HG03575 (cell line): Measurements from ENCODE around the gene NELFA.

Source experiments
- ATAC-seq: cut with Tn5 transposase; IDR thresholded peaks from one replicate; pipeline ENCODE4 v1.9.1; 2021; ENCODE audit not compliant: unreplicated experiment, insufficient number of reproducible peaks, low FRiP score; ENCODE audit errors: extremely low read depth

Gene NELFA

DNA sequence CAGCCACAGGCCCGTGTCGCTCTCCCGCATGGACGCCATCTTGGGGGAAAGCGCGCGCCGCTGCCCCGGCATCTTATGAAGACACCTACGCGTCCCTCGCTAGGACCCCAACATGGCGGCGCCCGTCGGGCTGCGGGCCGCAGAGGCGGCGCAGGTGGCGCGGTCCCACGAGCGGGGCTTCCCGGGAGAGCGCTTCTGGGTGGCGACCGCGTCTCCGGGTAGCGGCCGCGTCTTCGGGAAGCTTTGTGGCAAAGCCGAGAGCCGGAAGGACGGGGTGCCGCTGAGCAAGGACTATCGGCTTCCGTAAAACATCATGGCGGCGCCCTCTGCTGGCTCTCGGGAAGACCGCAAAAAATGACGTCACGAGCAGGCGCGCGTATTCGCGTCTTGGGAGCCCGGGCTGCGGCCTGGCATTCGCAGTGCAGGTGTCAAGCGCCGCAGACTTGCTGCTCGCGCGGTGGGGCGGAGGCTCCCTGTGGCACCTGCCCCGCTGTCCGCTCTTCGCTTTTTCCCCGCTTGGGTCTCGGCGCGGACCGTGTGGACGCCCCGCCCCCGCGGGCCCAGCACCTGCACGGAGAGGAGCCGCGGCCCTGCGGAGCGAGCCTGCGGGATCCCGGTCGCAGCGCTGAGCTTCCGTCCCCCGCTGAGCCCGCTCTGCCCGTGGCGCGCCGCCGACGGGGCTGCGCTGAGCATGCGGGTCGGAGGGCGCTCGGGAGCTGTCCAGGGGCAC lies at the start of gene NELFA:
NELFA (minus strand) TSS at position 54 of the 730 bp plus-strand sequence; CDS start at position 39, 15 bp downstream.
- peak; percentile 51 for ATAC-seq

DNA sequence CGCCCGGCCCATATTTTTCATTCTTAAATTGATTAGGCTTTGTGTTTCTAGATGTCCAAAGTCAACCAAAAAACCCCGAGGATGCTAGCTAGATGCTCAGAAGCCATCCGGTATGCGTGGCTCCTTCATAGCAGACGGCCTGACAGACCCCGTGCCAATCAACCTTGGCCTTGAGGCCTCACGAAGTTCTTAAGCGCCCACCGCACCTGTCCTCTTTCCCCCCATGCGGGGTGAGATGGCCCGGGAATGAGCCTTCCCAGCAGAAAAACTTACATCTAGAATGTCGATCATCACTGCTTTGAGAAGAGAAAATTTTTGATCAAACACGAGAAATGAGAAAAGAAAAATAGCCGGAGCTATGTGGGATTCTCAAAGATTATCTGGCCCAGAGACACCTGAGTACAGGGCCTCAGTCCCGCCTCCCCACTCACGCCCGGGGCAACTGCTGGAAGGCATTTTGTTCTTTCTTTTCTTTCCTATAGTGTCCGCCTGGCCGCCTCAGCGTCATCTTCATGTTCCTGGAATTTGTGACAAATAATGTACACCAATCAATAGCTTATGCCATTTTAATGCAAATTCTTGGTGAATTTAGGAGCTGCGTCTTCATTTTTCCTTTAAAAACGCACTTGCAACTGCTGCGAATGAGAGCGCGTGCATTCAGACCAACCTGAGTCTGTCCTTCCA lies 48.8 kb upstream of the NELFA start:
- no peak for ATAC-seq

DNA sequence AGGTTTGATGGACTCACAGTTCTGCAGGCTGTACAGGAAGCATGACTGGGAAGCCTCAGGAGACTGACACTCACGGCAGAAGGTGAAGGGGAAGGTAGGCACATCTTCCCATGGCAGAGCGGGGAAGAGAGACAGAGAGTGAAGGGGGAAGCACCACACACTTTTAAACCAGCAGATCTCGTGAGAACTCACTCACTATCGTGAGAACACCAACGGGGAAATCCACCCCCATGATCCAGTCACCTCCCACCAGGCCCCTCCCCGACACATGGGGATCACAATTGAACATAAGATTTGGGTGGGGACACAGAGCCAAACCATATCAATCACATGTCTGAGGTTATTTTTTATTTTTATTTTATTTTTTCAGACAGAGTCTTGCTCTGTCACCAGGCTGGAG lies 45.4 kb upstream of the NELFA start:
- ATAC-seq: no peak

DNA sequence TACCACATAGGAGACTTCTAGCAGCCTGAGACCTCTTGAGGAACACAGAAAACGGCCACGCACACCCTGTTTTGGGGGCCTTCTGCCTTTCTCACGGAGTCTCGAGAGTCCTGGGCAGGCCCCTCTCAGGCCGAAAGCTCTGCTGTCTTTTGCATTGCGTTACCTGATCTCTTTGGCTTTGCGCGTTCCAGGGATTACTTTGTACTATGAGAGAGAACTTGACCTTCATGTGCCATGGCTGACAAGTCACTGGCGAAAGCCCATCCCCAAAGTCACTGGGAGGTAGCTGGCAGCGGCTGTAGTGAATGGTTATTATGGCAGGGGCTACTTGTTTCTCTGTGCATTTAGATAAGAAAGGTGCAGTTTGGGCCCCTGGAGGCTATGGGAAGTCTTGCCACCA lies 42.3 kb upstream of the NELFA start:
- ATAC-seq: no peak

DNA sequence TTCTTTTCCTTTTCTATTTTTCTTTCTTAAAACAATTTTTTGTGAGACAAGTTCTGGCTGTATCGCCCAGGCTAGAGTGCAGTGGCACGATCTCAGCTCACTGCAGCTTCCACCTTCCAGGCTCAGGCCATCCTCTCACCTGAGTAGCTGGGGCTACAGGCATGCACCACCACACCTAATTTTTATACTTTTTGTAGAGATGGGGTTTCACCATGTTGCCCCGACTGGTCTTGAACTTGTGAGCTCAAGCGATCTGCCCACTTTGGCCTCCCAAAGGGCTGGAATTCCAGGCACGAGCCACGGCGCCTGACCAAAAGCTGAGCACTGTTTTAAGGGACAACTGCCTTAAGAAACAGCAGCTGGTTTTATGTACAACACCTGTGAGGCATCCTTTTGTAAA lies 41.0 kb upstream of the NELFA start:
- ATAC-seq: no peak

DNA sequence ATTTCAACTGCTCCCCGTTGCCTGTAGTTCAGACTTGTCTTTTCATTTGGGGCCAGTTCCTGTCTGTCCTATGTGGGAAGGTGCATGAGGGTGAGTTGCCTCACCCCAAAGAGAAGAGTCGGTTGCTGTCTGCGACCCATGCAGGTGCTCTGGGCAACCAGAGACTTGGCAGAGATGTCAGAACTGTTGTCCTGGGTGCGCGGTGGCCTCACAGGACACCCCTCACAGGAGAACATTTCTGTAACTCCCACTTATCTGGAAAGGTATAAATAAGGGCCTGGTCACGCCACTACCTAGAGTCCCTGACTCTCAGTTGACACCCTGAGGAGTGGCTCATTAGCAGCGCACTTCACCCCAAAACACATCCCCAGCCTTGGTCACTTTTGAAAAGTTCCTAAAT lies 40.6 kb upstream of the NELFA start:
- no peak for ATAC-seq

DNA sequence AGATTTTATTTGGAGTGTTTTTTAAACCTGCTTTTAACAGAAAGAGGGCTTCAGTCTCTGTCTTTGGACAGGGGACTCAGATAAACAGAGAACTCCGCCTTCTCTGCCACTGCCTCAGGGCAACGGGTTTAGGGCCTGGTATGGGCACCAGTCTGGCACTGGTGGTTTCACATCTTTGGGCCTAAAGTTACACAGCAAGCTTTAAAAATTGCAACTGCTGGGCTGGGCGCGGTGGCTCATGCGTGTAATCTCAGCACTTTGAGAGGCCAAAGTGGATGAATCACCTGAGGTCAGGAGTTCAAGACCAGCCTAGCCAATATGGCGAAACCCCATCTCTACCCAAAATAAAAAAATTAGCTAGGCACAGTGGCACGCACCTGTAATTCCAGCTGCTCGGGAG lies 40.1 kb upstream of the NELFA start:
- no peak for ATAC-seq

DNA sequence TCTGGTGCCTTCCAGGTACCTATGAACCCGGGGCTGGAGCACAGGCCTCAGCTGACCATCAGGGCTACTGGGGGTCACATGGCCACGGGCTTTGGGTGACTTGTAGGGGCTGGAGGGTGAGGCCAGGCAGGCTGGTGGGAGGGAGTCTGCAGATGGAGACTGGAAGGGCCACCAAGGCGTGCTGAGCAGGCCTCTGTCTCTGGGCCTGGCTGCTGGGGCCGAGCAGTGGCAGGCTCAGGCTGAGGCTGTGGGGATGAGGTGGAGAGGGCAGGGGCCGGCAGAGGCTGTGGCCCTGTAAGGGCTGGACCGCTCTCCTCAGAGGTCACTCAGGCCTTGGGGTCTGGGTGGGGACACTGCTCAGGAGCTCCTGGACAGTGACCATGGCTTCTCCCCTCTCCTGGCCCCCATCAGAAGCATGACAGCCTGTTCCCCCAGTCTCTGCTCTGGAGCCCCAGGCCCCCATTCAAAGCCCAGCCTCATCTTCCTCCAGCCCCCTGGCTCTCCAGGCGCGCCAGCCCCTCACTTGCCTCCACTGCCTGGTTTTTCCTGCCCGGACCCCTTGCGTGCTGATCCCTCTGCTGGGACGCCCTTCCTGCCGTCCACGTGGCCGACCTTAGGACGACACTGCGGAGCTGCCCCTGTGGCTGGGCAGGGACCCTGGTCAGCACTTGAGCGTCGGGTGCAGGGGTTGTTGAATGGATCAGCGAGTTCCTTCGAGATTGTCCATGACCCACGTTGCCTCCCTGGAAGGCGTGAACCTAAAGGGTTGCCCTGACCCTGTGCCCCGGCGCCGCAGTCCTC lies 39.2 kb upstream of the NELFA start:
- no peak for ATAC-seq

DNA sequence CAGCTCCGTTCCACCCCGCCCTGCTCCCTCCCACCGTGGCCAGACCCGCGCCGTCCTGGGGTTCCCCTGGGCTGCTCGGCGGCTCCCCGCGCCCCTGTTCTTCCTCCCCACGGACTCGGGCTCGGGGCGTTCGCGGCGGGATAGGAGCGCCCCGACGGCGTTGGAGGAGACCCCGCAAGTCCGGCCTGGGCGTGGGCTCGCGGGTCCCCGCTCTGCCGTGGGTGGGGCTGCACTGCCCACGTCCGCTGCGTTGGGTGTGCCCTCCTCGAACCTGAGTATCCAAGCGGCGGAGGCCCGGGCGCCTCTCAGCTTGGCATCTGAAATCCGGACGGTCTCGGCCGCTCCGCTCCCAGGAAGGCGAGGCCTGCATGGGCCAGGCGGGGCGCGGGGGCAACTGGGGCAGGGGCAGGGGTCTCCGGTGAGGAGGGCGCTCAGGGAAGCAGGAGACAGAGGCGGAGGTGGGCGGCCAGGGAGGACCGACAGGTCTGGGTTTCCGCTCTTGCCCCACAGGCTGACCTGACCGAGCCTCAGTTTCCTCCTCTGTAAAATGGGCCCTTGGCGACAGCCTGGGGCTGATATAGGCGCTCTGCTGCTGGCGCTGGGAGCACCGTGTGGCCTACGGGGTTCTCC lies 38.4 kb upstream of the NELFA start:
- ATAC-seq: no peak

DNA sequence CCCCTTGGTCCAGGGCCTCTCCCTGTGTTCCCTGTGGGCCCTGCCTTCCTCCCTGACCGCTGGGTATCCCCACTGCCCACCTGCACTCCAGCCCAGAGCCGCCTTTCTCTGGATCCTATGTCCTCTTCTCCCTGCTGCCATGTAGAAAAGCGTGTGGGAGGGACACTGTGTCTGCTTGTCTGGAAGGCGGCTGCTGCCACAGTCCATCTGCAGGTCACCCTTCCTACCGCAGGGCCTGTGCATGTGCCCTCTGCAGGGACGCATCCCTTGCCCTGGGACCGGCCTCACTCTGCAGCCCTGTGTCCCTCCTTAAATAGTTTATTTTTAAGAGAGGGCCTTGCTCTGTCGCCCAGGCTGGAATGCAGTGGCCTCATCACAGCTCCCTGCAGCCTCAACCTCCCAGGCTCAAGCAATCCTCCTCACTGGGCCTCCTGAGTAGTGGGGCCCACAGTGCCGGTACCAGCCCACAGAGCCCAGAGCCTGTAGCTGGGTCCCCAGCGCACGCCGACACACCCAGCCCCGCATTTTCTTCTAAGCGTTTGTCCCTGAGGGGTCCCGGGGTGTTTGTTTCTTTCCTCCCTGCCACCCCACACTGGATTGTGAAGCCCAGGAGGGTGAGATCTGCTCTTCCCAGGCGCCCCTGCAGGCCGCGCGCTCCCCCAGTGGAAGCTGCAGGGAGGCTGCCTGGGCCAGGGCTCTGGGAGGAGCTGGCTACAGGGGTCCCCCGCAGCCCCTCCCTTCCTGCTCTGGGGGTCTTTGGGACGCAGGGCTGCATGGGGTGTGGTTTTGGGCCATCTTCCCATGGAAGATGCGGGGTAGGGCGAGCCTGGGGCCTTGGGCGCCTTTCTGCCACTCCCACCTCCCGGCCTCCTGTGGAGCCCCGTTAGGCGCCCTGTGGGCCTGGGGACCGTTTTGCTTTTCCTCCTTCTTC lies 37.5 kb upstream of the NELFA start:
- ATAC-seq: no peak

DNA sequence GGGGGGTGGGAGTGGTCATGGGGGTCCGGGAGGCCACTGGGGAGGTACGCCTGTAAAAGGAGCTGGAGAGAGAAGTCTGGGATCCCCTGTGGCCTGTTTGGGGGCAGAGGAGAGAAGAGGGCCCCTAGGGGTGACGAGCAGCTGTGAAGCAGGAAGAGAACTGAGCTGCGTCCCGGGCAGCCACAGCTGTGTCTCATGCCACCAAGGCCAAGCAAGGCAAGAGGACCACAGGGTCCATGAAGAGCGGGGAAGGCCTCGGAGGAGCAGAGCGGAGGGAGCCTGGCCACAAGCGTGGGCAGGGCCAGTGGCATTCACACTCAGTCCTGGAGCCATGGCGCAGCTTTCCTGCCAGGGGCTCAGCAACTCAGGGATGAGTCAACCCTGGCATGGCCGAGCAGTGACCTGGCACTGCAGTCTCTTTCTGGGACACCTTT lies 36.8 kb upstream of the NELFA start:
- no peak for ATAC-seq

DNA sequence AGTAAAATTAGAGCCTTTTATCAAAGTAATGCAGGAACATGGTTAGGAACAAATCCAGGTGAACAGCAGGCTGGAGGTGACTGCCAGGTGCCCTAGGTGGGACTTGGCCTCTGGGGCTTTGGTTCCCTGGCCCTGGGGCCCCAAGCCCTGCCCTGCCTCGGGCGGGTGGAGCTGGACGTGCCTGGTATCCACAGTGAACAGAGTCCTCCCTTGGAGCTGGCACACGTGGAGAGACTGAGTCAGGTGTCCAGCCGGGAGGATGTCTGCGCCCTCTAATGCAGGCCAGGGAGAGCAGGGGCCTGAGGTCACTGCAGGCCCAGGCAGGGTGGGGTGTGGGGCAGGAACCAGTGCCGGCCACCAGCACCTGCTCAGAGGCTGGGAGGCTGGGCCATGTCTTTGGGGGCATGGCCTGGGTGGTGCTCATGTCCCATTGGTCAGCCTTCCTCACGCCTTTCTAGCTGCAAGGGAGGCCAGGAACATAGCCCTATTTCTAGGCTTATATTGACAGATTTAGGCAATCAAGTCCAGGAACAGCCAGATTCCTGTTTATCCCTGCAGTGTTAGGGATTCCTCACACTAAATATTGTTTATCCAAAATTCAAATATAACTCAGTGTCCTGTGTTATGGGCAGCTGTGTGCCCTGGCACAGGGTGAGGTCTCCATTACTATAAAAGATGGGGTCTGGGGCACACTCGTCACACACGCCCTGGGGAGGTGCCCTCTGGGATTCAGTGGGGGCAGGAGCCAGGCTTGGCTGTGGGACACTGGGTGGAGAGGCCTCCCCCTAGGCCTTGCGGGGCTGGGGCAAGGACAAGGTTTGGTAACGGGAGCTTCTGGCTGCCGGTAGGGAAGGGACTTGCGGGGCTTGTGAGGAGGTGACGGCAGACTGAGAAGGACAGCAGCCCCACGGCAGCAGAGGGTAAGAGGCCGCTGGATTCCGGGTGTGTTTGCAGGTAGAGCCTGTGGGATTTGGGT lies 36.1 kb upstream of the NELFA start:
- ATAC-seq: no peak

DNA sequence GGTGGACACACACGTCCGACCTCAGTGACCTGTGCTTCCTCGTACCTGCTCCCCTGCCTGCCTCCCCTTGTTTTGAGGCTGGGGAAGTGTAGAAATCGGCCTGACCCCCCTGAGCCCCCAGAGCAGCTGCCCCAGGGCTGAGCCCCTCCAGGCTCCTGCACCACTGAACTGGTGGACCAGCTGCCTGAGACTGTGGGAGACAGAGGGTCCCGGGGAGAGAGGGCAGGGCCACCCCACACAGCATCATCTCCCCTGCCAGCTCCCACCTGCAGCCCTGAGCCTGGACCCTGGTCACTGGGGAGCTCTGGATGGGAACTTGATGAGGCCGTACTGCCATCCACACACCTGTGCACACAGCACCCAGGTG lies 35.3 kb upstream of the NELFA start:
- ATAC-seq: no peak

DNA sequence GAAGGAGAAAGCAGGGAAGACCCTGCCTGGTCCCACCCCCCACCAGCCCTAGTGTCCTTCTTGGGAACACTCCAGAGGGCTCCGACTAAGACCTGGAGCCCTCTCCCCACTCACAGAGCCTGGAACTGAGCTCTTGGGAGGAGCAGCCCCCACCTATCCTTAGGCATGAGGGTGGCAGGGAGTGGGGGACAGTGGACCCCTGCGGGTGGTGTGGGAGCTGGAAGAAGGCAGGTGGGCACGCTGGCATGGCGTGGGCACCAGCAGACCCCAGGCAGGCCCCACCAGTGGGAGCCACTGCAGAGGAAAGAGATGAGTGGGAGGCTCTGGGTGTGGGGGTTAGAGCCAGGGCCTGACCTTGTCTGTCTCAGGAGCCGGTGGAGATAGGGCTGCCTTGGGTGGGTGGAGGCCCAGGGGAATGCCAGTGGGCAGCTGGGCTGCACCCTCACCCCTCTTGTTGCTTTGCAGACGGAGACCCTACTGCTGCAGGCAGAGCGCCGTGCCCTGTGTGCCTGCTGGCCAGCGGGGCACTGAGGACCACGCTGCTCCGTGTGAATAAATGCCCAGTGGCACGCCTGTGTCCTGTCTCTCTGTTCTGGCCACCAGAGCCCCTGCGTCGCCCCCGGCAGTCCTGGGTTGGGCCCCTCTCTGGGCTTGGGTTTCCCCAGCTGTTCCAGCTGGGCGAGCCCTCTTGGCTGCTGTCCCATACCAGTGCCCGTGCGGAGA lies 34.8 kb upstream of the NELFA start:
- ATAC-seq: no peak

DNA sequence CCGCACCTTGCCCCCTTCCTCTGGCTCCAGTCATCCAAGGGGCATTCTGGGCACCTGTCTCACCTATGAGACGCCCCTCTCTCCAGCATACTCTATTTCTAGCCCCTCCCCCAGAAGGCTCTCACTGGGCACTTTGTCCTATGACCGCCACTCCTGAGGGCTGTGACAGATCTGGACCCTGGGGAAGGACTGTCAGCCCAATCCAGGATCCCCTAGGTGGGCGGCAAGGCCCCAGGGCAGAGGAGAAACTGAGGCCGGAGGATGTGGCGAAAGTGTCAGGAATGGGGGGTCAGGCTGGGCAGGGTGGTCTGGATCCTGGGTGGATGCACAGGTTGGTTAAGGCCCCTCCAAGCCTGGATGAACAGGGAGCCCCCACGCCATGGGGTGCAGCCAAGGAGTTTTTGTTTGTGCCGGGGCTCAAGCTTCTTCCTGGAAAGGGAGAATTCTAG lies 34.2 kb upstream of the NELFA start:
- no peak for ATAC-seq

DNA sequence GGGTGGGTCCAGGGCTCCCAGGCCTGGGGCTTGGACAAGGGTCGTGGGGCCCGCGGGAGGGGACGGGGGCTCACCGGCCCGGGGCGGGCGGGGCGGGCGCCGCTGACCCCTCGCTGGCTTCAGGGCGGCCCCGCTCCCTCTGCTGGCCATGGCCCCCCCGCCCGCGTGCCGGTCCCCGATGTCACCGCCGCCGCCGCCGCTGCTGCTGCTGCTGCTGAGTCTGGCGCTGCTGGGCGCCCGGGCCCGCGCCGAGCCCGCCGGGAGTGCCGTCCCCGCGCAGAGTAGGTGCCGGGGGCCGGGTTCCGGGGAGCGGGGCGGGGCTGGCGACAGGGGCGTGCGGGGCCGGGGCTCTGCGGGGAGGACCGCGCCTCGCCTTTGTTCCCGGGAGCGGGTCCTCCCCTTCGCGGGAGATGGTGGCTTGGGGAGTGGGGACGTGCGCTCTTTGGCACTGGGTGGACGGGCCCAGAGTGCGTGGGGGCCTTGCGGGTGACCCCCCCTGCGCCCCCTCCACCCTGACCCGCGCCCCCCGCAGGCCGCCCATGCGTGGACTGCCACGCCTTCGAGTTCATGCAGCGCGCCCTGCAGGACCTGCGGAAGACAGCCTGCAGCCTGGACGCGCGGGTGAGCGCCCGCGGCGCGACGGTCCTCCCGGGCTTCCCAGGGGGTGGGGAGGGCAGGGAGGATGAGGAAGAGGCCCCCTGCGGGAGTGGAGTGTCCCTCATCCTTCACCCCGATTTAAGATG lies 33.6 kb upstream of the NELFA start:
- ATAC-seq: no peak
